HepG2 (cell line): Measurements from ENCODE around the gene TGFBRAP1. TPM values are rescaled to one million over a fixed set of nuclear protein-coding genes. Genes with fewer than 3 reads are reported as not detected.

Experiments used
- AFF4 ChIP-seq: sonication (generic); formaldehyde crosslinking; IDR thresholded peaks from 2 replicates; pipeline ENCODE4 v1.4.0; 2020; ENCODE audit warnings: missing genetic modification reagents
- BATF2 ChIP-seq: sonication (generic); formaldehyde crosslinking; IDR thresholded peaks from 2 replicates; pipeline ENCODE4 v1.8.0; 2022; ENCODE audit warnings: mild to moderate bottlenecking, missing genetic modification reagents, moderate library complexity
- ERF ChIP-seq: IDR thresholded peaks from 2 replicates; pipeline ENCODE4 v1.6.1; 2018; ENCODE audit warnings: missing biosample characterization, missing genetic modification reagents
- SNAI1 ChIP-seq: sonication (generic); formaldehyde crosslinking; IDR thresholded peaks from 2 replicates; pipeline ENCODE4 v1.5.0; 2020; ENCODE audit warnings: mild to moderate bottlenecking, missing genetic modification reagents, borderline replicate concordance
- YY1 ChIP-seq: IDR thresholded peaks from 2 replicates; pipeline ENCODE4 v1.6.1; 2011; ENCODE audit warnings: low read length, low read depth, moderate library complexity, mild to moderate bottlenecking; ENCODE audit not compliant: insufficient read depth, insufficient replicate concordance
- ZBTB1 ChIP-seq: sonication (generic); formaldehyde crosslinking; IDR thresholded peaks from 2 replicates; pipeline ENCODE4 v1.4.0; 2020; ENCODE audit warnings: missing genetic modification reagents, borderline replicate concordance
- ZBTB42 ChIP-seq: sonication (generic); formaldehyde crosslinking; IDR thresholded peaks from 2 replicates; pipeline ENCODE4 v1.5.0; 2020; ENCODE audit warnings: mild to moderate bottlenecking, missing genetic modification reagents
- ZNF501 ChIP-seq: sonication (generic); formaldehyde crosslinking; IDR thresholded peaks from 2 replicates; pipeline ENCODE4 v1.5.1; 2020; ENCODE audit warnings: mild to moderate bottlenecking, moderate library complexity, missing genetic modification reagents
- ZNF556 ChIP-seq: sonication (generic); formaldehyde crosslinking; IDR thresholded peaks from 2 replicates; pipeline ENCODE4 v1.4.0; 2020; ENCODE audit warnings: mild to moderate bottlenecking, missing genetic modification reagents, borderline replicate concordance
- ZNF609 ChIP-seq: sonication (generic); formaldehyde crosslinking; IDR thresholded peaks from 2 replicates; pipeline ENCODE4 v1.4.0; 2020; ENCODE audit warnings: mild to moderate bottlenecking, missing genetic modification reagents, borderline replicate concordance
- ZNF672 ChIP-seq: sonication (generic); formaldehyde crosslinking; IDR thresholded peaks from 2 replicates; pipeline ENCODE4 v1.8.1; 2022; ENCODE audit warnings: missing genetic modification reagents
- ZNF883 ChIP-seq: sonication (generic); formaldehyde crosslinking; IDR thresholded peaks from 2 replicates; pipeline ENCODE4 v1.5.1; 2020; ENCODE audit warnings: mild to moderate bottlenecking, missing genetic modification reagents; ENCODE audit errors: not compliant biosample characterization
- polyA plus RNA-seq, 8 experiments: library from polyadenylated mRNA; depleted of rRNA in 3 of 8; stranded (reverse) in 7 of 8; unstranded in 1 of 8; fragments of >200 nt; fragmentation: Illumina TruSeq in 4 of 8; extraction: Trizol in 4 of 8; gene quantifications; 2 replicates each; pipeline versions ENCODE4 v1.2.1 to v1.2.3, GENCODE V29; 2011 to 2016; ENCODE audit warnings: low read depth in 4 of 8, missing spikeins in 1 of 8, mixed read lengths in 1 of 8; ENCODE audit not compliant: insufficient read depth in 1 of 8
- total RNA-seq, 5 experiments: library from RNA; depleted of rRNA; stranded (reverse); fragments of >200 nt; fragmentation: Illumina TruSeq; extraction: Trizol; gene quantifications; 2 replicates each; pipeline ENCODE4 v1.2.3, GENCODE V29; 2016; ENCODE audit warnings: low read depth in 1 of 5

TGFBRAP1 gene
- total and polyA plus RNA-seq, 2 of the 13 experiments (the other 11 are each of a cell fraction or from before 2014, with no cell fraction given), result 12.7 to 22.9 TPM

- TF ChIP-seq ERF, result peak; percentile 43; the same call in 1 of the 2 replicates
- TF ChIP-seq ZNF556 (CRISPR knock-in tag), result peak; percentile 35; the same call in 1 of the 2 replicates
- no peak for TF ChIP-seq ZNF672
- TF ChIP-seq YY1, result peak; percentile 42
- 0 out of 2 replicates have a peak, but pooled peaks have one; percentile 54 for TF ChIP-seq BATF2 (CRISPR knock-in tag)
- TF ChIP-seq ZNF501 (CRISPR knock-in tag), result peak; percentile 46; the same call in 1 of the 2 replicates
- peak; percentile 51; the same call in 1 of the 2 replicates for TF ChIP-seq SNAI1
- no peak; the same call in 1 of the 2 replicates for TF ChIP-seq ZBTB42 (CRISPR knock-in tag)
- TF ChIP-seq ZBTB1, result no peak
- TF ChIP-seq AFF4 (CRISPR knock-in tag), result peak; percentile 78; the same call in 1 of the 2 replicates
- TF ChIP-seq ZNF609 (CRISPR knock-in tag), result no peak
- TF ChIP-seq ZNF883, result peak; percentile 68
Observed at GRCh38 chr2:105329561-105330495, at the start of gene TGFBRAP1 (continued).
